HK-2 (cell line): ENCODE data around the gene STK24.
"Not testable (repeated sequence)": the region's sequence is repeated elsewhere in the genome, so short reads cannot be mapped to it uniquely, and the experiment has no call there.

ENCODE experiments used
- DNase-seq: peaks from one replicate; pipeline ENCODE4 v3.0.0-alpha.2; 2018; ENCODE audit not compliant: unreplicated experiment

The STK24 gene

GRCh38 chr13:98576963-98577835 lies at the start of gene STK24:
TSS of gene STK24 (minus strand) at chr13:98577107. CDS start at chr13:98576786, 321 bp downstream.
- DNase-seq = peak; percentile 44

GRCh38 chr13:98626298-98626935 lies 49.5 kb upstream of the STK24 start:
- no peak for DNase-seq

GRCh38 chr13:98624589-98624988 lies 47.7 kb upstream of the STK24 start:
- DNase-seq = not testable (repeated sequence)

- DNase-seq = no peak
These were observed 46.0 kb upstream of the STK24 start for GRCh38 chr13:98622931-98623331.

- DNase-seq = no peak
These were observed 42.6 kb upstream of the STK24 start for GRCh38 chr13:98619556-98619955.

- not testable (repeated sequence) for DNase-seq
These were observed 38.7 kb upstream of the STK24 start for GRCh38 chr13:98615595-98615994.

GRCh38 chr13:98613591-98613990 lies 36.7 kb upstream of the STK24 start:
- DNase-seq = no peak

GRCh38 chr13:98609756-98610155 lies 32.8 kb upstream of the STK24 start:
- no peak for DNase-seq

- DNase-seq = no peak
These were observed 29.4 kb upstream of the STK24 start for GRCh38 chr13:98606296-98606695.

- DNase-seq = no peak
These were observed 22.8 kb upstream of the STK24 start for GRCh38 chr13:98599502-98600328.

- no peak for DNase-seq
These were observed 21.1 kb upstream of the STK24 start for GRCh38 chr13:98598043-98598442.

- DNase-seq = no peak
These were observed 18.2 kb upstream of the STK24 start for GRCh38 chr13:98595134-98595533.

- no peak for DNase-seq
These were observed 15.4 kb upstream of the STK24 start for GRCh38 chr13:98592362-98592732.

GRCh38 chr13:98591721-98592361 lies 14.9 kb upstream of the STK24 start:
- DNase-seq = no peak

- DNase-seq = not testable (repeated sequence)
These were observed 13.6 kb upstream of the STK24 start for GRCh38 chr13:98590471-98590870.

GRCh38 chr13:98589516-98589915 lies 12.6 kb upstream of the STK24 start:
- not testable (repeated sequence) for DNase-seq

- no peak for DNase-seq
These were observed 9.8 kb upstream of the STK24 start for GRCh38 chr13:98586400-98587345.

GRCh38 chr13:98585946-98586345 lies 9.0 kb upstream of the STK24 start:
- no peak for DNase-seq

GRCh38 chr13:98585398-98585754 lies 8.5 kb upstream of the STK24 start:
- DNase-seq = no peak

- no peak for DNase-seq
These were observed 7.9 kb upstream of the STK24 start for GRCh38 chr13:98584668-98585397.
